GM12873 (cell line): ENCODE data around the gene ZNF391.

Experiments used
- CTCF ChIP-seq: IDR thresholded peaks from 2 replicates; pipeline ENCODE4 v1.5.1; 2012; ENCODE audit warnings: low read depth, mild to moderate bottlenecking, moderate library complexity, low read length, control low read depth; ENCODE audit not compliant: insufficient read depth; ENCODE audit errors: missing control alignments

The ZNF391 gene

GRCh38 chr6:27407153-27407814 lies 18.7 kb downstream of the ZNF391 start:
- TF ChIP-seq CTCF, result no peak

DNA sequence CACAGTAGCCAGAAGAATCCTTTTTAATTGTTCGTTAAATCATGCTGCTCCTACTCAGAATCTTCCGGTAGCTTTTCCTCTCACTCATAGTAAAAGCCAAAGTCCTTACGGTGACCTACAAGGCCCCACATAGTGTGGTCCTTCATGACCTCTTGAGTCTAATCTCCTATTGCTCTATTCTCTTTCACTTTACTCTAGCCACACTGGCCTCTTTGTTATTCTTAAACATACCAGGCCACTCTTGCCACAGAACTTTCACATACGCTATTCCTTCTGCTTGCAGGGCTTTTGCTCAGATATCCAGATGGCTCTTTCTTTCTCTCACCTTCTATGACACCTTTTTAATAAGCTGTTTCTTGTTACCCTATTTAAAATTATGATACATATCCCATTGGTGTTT lies 25.7 kb downstream of the ZNF391 start:
- TF ChIP-seq CTCF, result no peak

DNA sequence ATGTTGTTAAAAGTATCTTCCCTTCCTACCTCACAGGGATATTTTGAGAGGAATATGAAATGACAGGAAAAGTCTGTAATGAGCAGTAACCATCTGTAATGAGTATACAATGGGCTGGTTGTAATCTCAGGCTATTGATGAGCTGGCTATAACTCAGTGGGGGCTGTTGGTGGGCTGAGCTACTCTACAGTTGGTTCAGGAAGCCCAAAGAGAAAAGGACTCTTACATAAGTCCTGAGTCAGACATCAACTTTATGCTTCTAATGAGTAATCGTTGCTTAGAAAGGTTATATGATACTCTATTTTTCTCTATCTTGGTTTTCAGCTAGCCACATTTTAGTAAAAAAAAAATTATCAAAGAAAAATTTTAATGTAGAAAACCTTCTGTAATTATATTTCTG lies 26.4 kb downstream of the ZNF391 start:
- no peak for TF ChIP-seq CTCF

DNA sequence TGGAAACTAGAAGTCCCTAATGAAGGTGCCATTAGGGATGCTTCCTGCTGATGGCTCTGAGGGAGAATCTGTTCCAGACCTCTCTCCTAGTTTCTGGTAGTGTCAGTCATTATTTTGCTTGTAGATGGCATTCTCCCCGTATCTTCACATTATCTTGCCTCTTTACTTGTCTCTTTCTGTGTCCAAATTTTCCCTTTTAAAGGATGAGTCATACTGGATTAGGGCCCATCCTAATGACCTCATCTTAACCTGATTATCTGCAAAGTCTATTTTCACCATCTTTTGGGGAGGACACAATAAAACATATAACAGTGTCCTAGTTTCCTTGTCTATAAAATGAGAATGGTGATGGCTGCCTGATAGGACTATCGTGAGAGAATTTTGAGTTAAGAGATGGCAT lies 27.3 kb downstream of the ZNF391 start:
- no peak for TF ChIP-seq CTCF

DNA sequence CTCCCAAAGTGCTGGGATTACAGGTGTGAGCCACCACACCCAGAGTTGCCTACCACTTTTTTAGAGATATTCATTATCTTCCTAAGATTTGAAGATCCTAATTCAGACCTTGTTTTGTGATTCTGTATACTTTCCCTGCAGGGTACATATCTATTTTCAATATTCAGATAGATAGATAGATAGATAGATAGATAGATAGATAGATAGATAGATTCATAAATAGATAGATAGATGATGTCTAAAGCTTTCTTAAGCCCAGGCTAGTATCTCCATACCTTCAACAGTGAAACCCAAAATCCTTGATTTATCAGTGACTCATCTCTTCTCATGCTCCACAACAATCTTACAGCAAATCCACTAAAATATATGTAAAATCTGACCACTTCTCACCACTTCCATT lies 30.8 kb downstream of the ZNF391 start:
- no peak for TF ChIP-seq CTCF

- TF ChIP-seq CTCF, result no peak
Observed at GRCh38 chr6:27422651-27423332, 34.2 kb downstream of the ZNF391 start.

DNA sequence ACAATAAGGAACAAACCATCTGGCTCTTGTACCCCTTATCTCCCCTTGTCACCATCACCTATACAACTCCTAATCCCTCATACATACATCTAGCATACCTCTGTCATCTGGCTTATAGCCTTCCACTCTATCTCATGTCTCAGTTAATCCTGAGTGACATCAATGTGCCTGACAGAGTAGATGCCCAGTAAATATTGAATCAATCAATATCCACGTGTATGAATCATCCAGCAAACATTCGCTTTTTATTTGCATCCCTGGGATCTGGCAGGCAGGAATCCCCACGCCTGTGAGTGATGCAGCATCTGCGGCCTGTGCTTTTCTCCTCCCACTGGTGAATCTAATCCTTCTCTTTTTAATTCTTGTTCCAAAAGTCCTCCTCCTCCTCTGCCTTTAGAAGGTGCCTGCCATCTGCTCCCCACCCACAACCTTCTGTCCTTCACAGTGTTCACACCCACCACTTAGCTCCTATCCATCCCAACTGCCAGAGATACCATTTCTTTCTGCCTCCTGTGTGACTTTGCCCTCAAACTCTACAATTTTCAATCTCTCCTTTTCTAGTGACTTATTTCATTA lies 37.6 kb downstream of the ZNF391 start:
- TF ChIP-seq CTCF, result no peak
